MM.1S (cell line): ENCODE measurements around the gene PDSS2.

Experiments
- DNase-seq: peaks from one replicate; pipeline ENCODE4 v3.0.0-alpha.2; 2015
- H2AFZ ChIP-seq: fragments of 300-600 bp; sonication (generic); 2 replicates; pipeline ENCODE4 v1.6.0; 2016; ENCODE audit warnings: antibody characterized with exemption, low read length
- H3F3A ChIP-seq: fragments of 300-600 bp; sonication (generic); 2 replicates; pipeline ENCODE4 v1.6.1; 2016; ENCODE audit warnings: mild to moderate bottlenecking, antibody characterized with exemption, low read length, moderate library complexity, mixed read lengths; ENCODE audit not compliant: insufficient read depth
- H3K27ac ChIP-seq: fragments of 300-600 bp; sonication (generic); 2 replicates; pipeline ENCODE4 v1.5.1; 2016; ENCODE audit warnings: mild to moderate bottlenecking, low read length
- H3K27me3 ChIP-seq: fragments of 300-600 bp; sonication (generic); replicated peaks from 2 replicates; pipeline ENCODE4 v1.6.0; 2016; ENCODE audit warnings: low read length; ENCODE audit not compliant: insufficient read depth
- H3K36me3 ChIP-seq: fragments of 300-600 bp; sonication (generic); replicated peaks from 2 replicates; pipeline ENCODE4 v1.6.1; 2016; ENCODE audit warnings: mild to moderate bottlenecking, low read length, mixed read lengths; ENCODE audit not compliant: insufficient read depth
- H3K4me1 ChIP-seq: fragments of 300-600 bp; sonication (generic); 2 replicates; pipeline ENCODE4 v1.6.1; 2016; ENCODE audit warnings: low read length, mixed read lengths
- H3K4me2 ChIP-seq: fragments of 300-600 bp; sonication (generic); 2 replicates; pipeline ENCODE4 v1.6.0; 2016; ENCODE audit warnings: low read depth, low read length
- H3K4me3 ChIP-seq: fragments of 300-600 bp; sonication (generic); 2 replicates; pipeline ENCODE4 v1.5.1; 2016; ENCODE audit warnings: low read length, mixed read lengths
- H3K79me2 ChIP-seq: fragments of 300-600 bp; sonication (generic); 2 replicates; pipeline ENCODE4 v1.6.1; 2016; ENCODE audit warnings: mixed run types, low read length, mixed read lengths
- H3K9ac ChIP-seq: fragments of 300-600 bp; sonication (generic); 2 replicates; pipeline ENCODE4 v1.6.1; 2016; ENCODE audit warnings: low read length, mixed read lengths
- H3K9me2 ChIP-seq: fragments of 300-600 bp; sonication (generic); replicated peaks from 2 replicates; pipeline ENCODE4 v1.6.1; 2016; ENCODE audit warnings: mild to moderate bottlenecking, low read length, mixed read lengths; ENCODE audit not compliant: insufficient read depth
- H3K9me3 ChIP-seq: fragments of 300-600 bp; sonication (generic); replicated peaks from 2 replicates; pipeline ENCODE4 v1.6.1; 2016; ENCODE audit warnings: mild to moderate bottlenecking, low read length, mixed read lengths; ENCODE audit not compliant: insufficient read depth
- H4K20me1 ChIP-seq: fragments of 300-600 bp; sonication (generic); 2 replicates; pipeline ENCODE4 v1.6.1; 2016; ENCODE audit warnings: mild to moderate bottlenecking, low read length, moderate library complexity, mixed read lengths; ENCODE audit not compliant: insufficient read depth
- CTCF ChIP-seq: fragments of 300-600 bp; sonication (generic); IDR thresholded peaks from 2 replicates; pipeline ENCODE4 v1.5.1; 2016; ENCODE audit warnings: antibody characterized with exemption, low read length, mixed read lengths
- EZH2 ChIP-seq: fragments of 300-600 bp; sonication (generic); optimal IDR thresholded peaks from 2 replicates; pipeline ENCODE3; 2017; ENCODE audit warnings: low read depth, mild to moderate bottlenecking, antibody characterized with exemption, low read length, mixed read lengths
- EZH2phosphoT487 ChIP-seq: fragments of 300-600 bp; sonication (generic); IDR thresholded peaks from 2 replicates; pipeline ENCODE4 v1.6.1; 2018; ENCODE audit warnings: antibody characterized with exemption, low read length

Gene PDSS2

GRCh38 chr6:107353773-107354382, 105.5 kb downstream of the PDSS2 start:
- TF ChIP-seq EZH2 (no peak), EZH2phosphoT487 (no peak), CTCF (no peak)
- Histone ChIP-seq H3K36me3 (no peaks in the 10 kb centered on the region), H2AFZ (no peak overlapping the region), H3K4me2 (no peak overlapping the region), H3K4me1 (no peaks in the 10 kb centered on the region), H3K27me3 (no peaks in the 10 kb centered on the region), H3K9me3 (no peaks in the 10 kb centered on the region), H3K27ac (no peak overlapping the region), H3K4me3 (no peak overlapping the region), H4K20me1 (no peaks in the 10 kb centered on the region), H3K79me2 (no peaks in the 10 kb centered on the region), H3K9me2 (no peaks in the 10 kb centered on the region), H3K9ac (no peak overlapping the region), H3F3A (no peaks in the 10 kb centered on the region)
- DNase-seq = no peak

GRCh38 chr6:107348224-107348623, 111.1 kb downstream of the PDSS2 start:
- no peak overlapping the region for H3K4me3 ChIP-seq

GRCh38 chr6:107345393-107345792, 114.0 kb downstream of the PDSS2 start:
- H3K79me2 ChIP-seq = no peaks in the 10 kb centered on the region
- no peak overlapping the region for H2AFZ ChIP-seq
- no peak overlapping the region for H3K27ac ChIP-seq
- no peaks in the 10 kb centered on the region for H3K27me3 ChIP-seq
- no peaks in the 10 kb centered on the region for H3K9me2 ChIP-seq
- H3K9ac ChIP-seq = no peak overlapping the region
- DNase-seq = no peak
- no peaks in the 10 kb centered on the region for H3K9me3 ChIP-seq
- no peak overlapping the region for H3K4me3 ChIP-seq
- no peaks in the 10 kb centered on the region for H3K36me3 ChIP-seq
- TF ChIP-seq EZH2phosphoT487 (no peak), EZH2 (no peak), CTCF (no peak)
- H3K4me1 ChIP-seq = no peaks in the 10 kb centered on the region
- no peaks in the 10 kb centered on the region for H4K20me1 ChIP-seq
- H3F3A ChIP-seq = no peaks in the 10 kb centered on the region
- H3K4me2 ChIP-seq = no peak overlapping the region

More at GRCh38 chr6:107348224-107348623, 111.1 kb downstream of the PDSS2 start:
- H3K4me2 ChIP-seq = no peak overlapping the region
- H2AFZ ChIP-seq = no peak overlapping the region
- no peaks in the 10 kb centered on the region for H3F3A ChIP-seq
- no peaks in the 10 kb centered on the region for H3K27me3 ChIP-seq
- H3K36me3 ChIP-seq = no peaks in the 10 kb centered on the region
- no peaks in the 10 kb centered on the region for H3K4me1 ChIP-seq
- no peak overlapping the region for H3K27ac ChIP-seq
- DNase-seq = no peak
- TF ChIP-seq EZH2phosphoT487 = no peak
- no peak for TF ChIP-seq EZH2
- no peak for TF ChIP-seq CTCF
- H3K9me3 ChIP-seq = no peaks in the 10 kb centered on the region
- no peaks in the 10 kb centered on the region for H3K9me2 ChIP-seq
- H3K79me2 ChIP-seq = no peaks in the 10 kb centered on the region
- no peak overlapping the region for H3K9ac ChIP-seq
- H4K20me1 ChIP-seq = no peaks in the 10 kb centered on the region
